NCI-H446 treated with DMSO at 0.1 percent for 48 hours (cell line): ENCODE results near the gene PPIB.

Source experiments
- DNase-seq: peaks from one replicate; lab custom pipeline; 2025; lab: John Stamatoyannopoulos, UW

PPIB gene

DNA sequence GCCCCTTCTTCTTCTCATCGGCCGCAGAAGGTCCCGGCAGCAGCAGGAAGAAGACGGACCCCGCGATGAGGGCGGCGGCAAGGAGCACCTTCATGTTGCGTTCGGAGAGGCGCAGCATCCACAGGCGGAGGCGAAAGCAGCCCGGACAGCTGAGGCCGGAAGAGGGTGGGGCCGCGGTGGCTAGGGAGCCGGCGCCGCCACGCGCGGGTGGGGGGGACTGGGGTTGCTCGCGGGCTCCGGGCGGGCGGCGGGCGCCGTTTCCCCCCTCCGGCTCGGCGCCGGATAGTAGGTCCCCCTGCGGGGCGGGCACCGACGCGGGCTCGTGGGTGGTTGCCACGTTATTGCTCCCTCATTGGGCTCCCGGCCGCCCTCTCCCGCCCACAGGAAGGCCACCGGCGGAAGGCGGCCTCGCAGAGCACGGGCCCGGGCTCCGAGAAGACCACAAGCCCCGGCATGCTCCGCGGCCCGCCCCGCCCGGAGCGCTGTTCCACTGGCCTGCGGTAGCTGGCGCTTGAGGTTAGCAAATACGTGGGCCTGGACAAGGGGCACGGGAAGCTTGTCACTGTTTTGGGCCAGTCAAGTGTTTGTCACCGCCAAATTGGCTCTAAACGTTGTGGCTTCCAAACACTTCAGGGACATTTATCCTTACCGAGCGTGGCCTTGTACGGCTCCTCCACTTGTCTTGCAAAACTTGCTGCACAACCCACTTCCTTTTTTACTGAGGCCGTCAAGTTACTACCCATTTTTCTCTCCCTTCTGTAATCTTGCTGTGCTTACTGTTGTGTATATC, at the start of gene PPIB:
Gene PPIB, minus strand, starts transcription at position 154 of the 790 bp plus-strand sequence. Its CDS starts 36 bp downstream, at position 118.
- peak; percentile 94 for DNase-seq

DNA sequence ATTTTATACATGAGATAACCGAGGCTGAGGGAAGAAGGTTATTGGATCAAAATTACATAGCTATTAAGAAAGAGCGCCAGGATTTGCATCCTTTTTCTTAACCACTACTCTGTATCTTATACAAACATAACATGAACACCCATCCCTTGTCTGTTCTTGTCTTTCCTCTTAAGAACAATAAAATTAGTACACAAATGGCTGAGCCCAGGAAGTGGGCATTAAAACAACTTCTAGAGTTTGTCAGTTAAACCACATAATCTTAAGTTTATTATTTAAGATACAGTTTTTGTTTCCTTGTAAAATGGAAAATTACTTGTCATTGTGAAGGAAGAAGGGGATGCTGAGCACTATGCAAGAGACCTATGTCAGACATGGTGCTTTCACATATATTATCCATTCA, 48.9 kb upstream of the PPIB start:
- DNase-seq: no peak

DNA sequence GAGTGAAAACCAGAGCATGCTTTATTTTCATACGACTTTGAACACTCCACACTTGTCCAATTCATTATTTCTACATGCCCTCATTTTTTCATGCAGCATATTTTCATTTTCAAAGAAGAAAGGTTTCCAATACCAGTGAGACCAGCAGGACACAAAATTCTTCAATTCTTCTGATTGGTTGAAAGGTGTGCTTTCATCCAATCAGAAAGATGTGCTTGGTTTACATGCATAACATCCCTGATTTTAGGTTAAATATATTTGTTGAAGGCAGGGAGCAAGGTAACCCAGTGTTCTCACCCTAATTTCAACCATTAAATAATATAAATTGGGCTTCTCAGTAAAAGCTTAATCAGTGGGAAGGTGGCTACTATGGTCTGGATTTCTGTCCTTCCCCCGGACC, 47.5 kb upstream of the PPIB start:
- no peak for DNase-seq

DNA sequence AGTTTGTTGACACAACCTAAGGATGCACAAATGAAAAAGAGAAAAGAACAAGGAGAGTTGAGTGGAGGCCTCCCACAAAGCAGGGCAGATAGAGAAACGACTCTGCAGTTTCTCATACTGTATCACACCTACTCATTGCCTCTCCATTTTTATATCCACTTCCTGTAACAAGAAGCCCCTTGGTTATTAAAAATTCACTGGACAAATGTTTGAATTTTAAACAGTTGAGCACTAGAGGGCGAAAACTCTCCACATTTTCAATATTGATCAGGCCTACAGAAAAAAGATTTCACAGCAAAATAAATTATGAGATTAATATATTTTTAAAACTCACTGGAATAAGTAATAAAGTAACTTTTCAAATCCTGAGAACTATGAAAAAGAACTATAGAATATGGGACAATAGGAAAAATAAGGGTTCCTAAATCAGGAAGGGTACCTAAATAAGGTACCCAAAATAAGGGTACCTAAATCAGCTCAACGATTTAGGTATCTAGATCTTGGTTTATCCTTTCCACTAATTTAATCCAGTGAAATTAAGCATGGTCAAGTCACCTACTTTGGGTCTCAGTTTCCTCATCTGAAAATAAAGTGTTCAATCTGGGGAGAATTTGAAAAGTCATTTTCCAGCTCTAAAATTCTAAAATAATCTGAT, 47.0 kb upstream of the PPIB start:
- DNase-seq: peak; percentile 29

DNA sequence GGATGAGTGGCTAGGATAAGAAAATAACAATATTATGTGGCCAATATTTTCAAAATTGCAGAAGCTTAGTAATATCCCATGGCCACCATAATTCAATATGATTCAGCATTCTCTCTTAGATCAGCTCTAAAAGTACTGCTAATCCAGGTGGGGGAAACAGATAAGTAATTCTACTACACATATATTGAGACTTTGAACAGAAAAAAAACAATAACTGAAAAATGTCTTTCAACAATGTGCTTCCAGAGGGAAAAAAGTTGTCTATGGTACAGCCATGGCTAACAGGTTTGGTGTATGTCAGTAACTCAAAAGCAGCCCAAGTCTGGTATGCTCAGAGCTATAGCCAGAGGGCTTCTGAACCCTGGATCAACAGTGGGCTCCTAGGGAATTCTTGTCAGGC, 42.4 kb upstream of the PPIB start:
- no peak for DNase-seq

DNA sequence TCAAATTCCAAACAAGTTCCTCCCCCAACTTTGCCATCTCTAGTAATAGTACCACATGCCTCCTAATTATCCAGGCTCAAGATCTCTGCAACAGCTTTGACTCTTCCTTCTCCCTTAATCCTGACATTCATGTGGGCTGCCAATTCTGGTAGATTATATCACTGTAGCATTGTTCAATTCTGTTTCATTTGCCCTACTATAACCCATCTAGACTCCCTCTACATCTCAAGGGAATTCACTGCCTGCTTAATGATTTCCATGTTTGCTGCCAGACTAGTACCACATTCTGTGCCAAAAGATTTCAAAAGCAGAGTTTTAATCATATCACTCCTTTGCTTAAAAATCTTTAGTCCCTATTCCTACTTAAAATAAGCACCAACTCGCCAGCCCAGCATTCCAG, 34.6 kb upstream of the PPIB start:
- peak; percentile 16 for DNase-seq

DNA sequence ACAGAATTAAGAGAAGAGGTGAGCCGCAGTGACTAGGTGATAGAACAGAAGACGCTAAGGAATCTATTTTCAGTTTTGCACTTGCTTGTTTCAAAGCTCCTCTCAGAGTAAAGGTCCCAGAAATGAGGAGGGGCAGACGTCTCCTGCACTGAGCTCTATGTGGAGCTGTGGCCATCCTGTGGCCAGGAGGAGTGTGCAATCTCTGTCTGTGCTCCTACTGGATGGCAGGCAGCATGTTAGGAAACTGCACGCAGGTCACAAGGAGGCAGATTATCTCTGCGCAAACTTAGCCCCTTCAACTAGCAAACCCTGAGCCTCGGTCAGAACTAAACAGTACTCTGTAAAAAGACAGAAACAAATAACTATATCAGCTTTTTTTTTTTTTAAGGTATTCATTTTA, 31.1 kb upstream of the PPIB start:
- DNase-seq: no peak

DNA sequence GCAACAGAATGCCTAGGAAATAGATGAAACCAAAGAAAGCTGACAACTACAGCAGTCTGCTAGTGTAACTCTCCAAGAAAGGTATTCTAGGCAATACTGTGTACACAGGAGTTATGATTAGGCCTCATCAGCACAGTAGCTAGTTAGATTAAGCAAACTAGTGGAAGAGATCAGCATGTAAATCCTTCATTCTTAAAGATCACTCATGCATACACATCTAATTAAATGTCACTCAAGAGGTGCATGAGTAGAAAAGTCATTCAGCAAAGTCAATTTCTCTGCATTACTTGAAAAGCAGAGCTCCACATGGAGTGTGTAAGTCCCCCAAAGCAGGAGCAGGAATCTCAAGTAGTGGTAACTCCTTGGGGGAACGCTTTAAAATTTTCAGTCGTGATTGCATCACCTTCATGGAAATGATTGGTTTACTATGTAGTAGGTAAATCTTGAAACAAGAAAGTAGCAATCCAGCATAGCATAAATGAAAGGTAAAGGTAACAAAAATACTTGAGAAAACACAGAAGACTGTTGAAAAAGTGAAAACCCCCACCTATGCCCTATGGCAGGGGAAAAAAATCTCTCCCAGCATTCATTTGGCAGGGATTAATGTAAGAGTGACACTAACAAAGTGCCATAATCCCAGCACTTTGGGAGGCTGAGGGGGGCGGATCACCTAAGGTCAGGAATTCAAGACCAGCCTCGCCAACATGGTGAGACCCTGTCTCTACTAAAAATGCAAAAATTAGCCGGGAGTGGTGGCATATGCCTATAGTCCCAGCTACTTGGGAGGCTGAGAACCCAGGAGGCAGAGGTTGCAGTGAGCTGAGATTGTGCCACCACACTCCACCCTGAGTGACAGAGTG, 29.4 kb upstream of the PPIB start:
- no peak for DNase-seq

DNA sequence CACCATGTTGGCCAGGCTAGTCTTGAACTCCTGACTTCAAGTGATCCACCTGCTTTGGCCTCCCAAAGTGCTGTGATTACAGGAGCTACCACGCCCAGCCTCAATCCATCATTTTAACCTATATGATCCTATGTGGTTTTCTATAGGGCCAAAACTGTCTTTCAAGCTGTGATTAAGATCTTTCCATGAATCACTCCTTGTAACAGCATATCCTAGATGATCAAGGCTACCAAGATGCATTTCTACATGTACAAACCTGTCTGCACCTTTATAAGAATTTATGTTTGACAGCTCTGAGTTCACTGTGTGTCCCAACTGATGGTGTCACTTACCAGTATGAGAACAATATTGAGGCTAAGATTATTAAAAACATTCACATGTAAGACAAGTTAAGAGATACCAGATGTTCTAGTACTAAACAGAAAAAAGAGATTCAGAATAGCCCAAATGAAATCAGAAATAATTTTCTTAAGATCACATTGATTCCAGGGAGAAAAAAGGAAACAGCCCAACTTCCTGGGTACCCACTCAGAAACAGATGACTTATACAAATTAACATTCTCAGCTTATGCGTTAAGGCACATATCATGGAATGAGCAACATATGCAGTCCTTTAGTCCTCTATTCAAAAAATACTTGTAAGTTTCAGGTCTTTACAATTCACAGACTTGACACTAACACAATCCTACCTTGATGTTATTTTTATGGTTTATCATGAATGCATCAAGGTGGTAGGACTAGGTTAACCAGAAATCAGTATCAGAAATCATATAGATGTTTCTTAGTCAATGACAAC, 24.8 kb upstream of the PPIB start:
- no peak for DNase-seq

DNA sequence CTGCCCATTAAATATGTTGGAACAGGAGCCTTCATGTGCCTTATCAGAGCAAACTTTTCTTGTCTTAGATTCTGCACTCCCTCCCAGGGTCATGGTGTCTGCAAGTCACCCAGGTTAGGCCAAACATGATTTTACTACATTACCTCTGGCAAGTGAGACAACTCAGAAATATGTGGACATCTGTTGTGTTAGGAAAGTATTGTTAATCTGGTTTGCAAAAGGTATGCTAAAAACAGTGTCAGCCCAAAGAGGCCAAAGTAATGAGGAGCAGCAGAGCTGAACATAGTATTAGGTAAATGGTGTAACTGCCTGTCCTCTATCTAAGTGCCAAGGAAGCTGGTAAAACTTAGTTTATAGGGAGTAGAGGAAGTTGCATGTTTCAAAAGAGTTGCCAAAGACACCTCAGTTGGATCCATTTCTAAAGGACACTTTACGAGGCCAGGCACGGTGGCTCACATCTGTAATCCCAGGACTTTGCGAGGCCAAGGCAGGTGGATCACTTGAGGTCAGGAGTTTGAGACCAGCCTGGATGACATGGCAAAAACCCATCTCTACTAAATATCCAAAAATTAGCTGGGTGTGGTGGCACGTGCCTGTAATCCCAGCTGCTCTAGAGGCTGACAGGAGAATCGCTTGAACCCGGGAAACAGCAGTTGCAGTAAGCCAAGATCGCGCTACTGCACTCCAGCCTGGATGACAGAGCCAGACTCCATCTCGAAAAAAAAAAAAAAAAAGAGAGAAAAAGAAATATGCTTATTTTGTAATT, 22.5 kb upstream of the PPIB start:
- DNase-seq: no peak

DNA sequence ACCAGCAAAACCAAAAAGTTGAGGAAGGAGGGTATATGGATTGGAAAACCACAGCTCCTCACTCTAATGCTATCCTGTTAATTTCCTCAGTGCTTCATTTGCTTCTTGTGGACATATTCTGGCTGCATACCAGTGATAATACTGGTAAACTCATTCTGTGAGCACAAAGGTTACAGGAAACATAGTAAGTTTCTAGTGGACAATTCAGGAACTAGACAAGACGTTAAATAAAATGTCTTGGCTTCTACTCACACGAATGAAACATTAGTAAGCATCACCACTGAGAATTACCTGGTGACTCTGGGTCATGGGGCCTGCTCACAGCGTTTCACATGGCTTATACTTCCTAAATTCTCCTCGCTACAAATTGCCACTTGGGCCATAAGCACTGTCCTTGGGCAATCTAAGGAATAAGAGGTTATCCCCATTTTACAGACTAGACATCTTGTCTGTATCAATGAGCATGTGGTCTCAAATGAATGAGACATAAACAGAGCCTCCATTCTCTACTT, 20.1 kb upstream of the PPIB start:
- no peak for DNase-seq

DNA sequence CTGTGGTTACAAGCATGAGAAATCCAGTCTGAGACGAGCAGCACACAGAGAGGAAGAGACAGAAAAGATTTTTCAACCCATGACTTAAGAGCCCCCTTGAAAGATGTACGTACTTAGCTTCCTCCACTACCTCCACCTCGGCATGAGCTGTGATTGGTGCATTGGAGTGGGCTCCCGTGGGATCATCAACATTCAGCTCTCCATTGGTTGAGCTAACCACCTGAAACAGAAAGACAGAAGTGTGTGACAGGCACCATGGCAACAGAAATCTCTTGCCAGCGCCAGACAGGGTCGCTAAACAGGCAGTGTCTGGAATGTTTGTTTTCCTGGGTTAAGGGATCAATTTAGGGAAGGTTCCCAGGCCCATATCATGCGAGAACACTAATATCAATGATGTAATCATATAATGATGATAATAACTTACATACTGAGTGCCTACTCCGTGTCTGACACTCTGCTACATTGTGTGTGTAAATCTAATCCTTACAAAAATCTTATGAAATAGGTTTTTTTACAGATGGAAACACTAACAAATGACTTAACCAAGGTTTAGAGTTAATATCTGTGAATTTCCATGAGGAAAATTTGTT, 17.5 kb upstream of the PPIB start:
- DNase-seq: no peak

DNA sequence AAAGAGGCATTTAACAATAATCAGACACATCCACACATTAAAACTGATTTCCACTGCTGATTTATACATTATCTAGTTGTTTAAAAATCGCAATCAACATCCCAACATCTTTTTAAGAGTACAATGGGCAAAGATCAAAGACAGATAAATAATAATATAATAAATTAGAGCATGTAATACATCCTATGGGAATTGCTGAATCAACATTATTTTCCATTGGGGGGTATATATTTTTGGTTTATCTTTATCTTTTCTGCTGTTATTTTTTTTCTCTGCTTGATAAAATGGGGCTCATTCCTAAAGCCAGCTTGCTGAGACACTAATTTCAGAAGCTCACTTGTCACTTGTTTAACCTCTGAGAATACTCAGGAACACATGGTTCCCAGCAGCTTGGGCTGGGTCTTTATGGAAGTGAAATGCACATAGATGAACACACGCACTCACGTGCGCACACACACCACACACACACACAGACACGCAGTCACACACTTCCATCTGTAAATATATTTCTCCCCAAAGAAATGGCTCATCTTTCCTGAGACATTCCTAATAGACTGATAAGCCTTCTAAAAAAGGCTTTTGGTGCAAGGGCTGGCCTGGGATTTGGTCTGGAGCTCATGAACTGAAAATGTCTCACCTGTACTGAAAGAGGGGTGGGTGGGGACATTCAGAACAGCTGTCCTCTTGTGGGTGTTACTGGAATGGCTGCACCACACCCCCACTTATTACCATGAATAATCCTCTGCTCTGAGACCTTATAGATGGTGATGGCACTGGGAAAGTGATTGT, 3.5 kb upstream of the PPIB start:
- no peak for DNase-seq

DNA sequence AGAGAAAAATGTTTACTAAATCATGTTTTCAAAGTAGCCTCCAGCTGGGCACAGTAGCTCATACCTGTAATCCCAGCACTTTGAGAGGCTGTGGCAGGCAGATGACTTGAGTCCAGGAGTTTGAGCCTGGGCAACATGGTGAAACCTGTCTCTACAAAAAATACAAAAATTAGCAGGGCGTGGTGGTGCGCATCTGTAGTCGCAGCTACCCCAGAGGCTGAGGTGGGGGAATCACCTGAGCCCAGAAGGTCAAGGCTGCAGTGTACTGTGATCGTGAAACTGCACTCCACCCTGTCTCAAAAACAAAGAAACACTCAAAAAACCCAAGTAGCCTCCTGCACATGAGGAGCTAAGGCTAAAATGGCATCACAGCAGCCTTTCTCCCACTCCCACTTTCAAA, 1.6 kb upstream of the PPIB start:
- no peak for DNase-seq

DNA sequence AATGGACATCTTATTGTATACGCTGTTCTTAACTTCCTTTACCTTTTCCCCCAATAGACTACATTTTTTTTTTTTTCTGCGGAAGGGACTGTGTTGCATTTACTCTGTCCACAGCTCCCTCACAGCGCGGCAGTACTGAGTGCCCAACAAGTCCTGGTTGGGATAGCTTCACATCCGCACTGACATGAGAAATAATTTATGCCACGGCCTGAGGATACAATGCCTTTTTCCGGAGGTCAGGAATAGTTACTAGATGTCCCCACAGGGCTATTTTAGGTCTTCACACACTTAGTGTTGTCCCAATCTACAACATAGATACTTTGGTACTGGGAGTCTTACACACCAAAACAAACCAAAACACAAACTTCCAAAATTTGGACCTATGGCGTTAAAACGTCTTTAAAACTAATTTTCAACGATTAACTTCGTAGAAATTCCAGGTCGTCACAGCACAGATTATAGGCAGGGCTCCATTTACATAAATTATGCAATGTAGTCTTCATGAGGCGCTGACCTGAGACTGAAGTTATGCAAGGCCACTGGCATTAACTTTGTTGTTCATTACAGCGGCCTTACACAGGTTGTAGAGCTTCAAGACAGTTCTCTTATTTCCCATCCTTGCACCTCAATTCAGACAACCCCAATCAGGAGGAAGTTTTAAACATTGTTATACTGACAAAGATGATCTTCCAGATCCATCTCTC, 989 bp upstream of the PPIB start:
- no peak for DNase-seq

DNA sequence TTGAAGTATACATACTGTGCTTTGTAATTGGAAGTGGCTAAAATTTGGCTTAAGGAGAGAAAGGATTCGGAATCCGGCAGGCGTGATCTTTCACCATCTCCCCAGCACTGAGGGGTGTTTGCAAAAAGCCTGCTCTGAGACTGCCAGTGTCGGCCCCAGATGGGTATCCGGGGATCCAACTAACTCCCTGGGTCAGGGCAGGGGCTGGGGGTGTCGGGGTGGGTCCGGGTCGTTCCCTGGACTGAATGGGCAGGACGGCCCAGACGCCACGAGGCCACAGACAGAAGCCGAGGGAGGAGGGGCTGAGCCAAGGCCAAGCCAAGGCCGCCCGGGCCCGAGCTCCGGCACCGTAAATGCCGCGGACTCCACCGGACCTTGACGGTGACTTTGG, 349 bp downstream of the PPIB start:
- DNase-seq: no peak

DNA sequence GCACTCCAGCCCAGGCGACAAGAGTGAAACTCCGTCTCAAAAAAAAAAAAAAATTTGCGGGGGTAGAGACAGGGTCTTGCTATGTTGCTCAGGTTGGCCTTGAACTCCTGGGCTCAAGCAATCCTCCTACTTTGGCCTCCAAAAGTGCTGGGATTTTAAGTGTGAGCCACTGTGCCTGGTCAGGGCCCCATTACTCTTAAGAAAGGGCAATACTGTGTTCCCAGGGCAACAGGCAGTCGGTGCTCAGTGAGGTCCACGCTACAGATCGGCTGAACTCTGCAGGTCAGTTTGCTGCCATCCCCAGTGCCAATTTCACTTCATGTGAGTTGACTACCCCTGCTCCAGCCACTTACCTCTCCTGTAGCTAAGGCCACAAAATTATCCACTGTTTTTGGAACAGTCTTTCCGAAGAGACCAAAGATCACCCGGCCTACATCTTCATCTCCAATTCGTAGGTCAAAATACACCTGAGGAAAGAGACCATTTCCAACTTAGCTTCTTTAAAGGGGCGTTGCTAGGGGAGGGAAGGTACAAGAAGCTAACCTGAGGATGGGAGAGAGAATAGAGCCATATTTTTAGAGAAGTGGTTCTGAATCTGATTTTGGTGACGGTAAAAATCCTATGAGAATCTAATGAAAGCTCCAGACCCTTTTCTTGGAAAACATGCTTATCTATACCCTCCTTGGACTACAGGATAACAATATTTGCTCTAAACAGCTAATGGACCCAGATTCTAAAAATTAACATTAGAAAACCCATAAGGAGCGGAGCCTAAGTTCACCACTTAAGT, 939 bp downstream of the PPIB start:
- no peak for DNase-seq
